Measurements from ENCODE around the gene ISOC2.

Gene ISOC2

DNA sequence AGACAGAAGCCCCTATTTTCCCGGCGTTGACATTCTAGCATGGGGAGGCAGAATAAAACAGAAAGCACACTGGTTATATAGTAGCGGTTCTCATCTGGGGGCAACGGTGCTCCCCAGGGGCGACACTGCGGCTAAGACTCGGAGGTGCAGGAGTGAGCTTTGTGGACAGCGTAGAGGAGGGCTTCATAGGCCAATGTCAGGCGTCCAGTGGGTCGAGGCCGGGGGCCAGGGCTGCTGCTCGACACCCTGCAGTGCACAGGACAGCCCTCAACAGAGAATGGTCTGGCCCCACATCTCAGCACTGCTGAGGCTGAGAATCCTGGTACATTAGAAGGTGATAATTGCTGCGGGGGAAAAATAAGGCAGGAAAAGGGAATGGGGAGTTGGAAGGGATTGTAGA, 16.5 kb upstream of the ISOC2 start:
- DNase-seq (ENCODE audit: low read depth in 2 of 2): no peak

DNA sequence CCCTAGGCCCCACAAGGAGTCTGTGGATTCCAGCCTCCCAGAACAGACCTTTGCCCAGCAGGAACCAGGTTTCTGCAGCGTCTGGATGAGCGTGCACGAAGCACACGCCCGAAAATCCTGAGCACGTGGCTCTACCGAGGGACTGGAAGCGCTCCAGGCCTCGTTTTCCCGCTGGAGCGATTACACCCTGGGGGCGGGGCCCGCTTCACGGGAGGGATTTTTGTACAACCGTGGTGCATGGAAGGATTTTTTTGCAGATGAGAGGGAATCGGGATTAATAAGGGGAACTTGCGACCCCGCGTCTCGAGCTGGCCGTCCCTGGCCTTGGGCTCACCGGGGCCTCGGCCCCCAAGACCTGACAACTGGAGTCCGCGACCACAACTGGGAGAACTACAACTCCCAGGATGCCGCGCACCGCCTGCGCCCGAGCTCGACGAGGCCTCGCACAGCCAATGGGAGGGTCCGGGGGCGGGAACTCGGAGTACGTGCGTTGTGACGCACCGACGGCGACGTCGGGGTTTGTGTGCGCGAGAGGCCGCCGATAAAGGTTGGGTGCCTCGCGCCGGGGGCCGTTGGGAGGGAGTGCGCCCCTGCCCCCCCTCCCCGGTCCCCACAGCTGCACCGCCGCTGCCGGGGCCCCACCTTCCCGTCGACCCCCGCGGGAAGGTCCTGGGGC, 14.8 kb upstream of the ISOC2 start, which contains the start of gene ZNF628:
TSS of gene ZNF628 (plus strand) at position 518 of the 676 bp plus-strand sequence. CDS start 3,294 bp downstream, outside the sequence.
- DNase-seq (ENCODE audit: low read depth in 2 of 2): peak; percentile 93 to 96

DNA sequence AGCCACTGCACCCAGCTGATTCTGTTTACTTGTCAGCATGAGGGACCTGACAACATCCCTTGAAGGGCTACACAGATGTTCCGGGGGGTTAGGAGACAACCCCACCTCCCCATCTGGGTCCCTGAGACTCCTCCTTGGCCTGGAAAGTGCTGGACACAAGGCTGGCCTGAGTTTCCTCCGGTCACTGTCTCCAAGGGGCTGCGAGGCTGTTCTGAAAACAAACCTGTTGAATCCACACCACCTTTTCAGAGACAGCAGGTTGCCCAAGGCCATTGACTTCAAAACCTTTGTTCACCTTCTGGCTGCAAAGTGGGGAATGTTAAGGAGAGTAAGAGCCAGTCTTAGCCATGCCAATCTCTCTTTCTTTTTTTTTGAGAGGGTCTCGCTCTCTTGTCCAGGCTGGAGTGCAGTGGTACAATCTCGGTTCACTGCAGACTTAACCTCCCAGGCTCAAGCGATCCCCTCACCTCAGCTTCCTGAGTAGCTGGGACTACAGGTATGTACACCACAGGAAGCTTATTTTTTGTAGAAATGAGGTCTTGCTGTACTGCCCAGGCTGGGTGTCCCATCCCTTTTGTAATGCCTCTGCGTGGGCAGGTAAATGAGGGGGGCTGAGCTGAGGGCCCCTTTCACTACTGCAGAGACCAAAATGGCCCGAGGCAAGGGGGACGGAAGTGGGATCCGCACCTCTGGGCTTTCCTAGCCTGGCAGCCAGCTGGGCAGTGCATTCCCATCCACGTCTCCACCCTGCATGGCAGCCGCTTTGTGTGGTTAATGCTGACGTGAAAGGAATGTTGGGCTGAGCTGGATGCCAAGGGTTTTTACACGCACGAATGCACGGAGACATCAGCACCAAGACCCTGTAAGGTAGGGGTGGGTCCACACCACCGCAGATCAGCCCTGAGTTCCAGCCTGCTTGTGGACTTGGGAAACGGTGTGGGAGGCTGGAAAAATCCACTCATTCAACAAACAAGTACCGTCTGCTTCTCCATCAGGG, 13.1 kb upstream of the ISOC2 start:
- no peak for DNase-seq (ENCODE audit: low read depth in 2 of 2)

DNA sequence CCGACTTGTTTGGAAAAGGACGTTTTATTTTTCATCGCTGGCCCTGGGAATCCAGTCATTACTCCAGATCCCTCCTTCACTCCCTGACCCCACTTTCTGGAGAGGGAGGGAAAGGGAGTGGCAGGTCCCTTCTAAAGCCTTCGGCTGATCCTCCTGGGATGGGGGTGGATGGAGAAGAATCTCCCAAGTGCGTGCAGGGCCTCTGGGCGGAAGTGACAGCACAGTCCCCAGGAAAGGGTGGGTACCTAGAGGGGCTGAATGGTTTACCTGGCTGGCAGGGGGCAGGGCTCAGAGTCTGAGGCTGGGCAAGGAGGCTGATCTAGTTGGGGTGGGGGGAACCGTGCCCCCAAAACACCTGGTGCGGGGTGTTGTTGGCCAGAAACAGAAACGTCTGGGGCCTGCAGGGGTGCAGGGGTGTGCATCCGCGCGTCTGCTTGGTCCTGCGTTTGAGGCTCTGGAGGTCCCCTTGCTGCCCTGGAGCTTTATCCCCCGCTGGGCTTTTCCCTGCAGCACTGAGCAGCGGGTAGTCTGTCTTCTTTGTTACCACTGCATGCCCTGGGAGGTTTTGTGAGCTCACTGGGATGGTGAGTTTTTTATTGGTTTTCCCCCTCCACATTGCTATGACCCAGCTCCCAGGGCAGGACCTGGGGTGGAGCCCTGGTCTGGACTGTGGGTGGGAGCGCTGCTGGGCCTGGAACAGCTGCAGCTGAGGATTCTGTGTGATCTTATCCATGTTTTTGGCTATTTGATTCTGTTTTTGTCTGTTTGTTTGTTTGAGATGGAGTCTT, 12.0 kb upstream of the ISOC2 start:
- no peak for DNase-seq (ENCODE audit: low read depth in 2 of 2)

DNA sequence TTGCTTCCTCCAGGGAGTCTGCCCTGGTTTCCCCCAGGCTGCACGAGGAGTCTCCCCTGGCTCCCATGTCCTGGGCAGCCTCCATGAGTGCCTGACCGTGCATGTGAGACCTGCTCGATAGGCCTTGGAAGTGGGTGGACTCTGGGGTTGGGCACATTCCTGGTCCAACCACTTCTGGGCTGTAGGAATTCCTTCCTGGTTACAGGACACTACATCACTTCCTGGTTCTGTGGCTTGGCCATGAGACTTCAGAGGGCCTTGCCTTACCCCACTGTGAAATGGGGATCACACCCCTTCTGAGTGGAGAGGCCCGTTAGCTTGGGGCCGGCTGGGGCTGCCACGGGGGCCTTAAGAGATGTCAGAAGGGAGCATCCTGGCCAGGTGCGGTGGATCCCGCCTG, 11.0 kb upstream of the ISOC2 start:
- DNase-seq (ENCODE audit: low read depth in 2 of 2): no peak

DNA sequence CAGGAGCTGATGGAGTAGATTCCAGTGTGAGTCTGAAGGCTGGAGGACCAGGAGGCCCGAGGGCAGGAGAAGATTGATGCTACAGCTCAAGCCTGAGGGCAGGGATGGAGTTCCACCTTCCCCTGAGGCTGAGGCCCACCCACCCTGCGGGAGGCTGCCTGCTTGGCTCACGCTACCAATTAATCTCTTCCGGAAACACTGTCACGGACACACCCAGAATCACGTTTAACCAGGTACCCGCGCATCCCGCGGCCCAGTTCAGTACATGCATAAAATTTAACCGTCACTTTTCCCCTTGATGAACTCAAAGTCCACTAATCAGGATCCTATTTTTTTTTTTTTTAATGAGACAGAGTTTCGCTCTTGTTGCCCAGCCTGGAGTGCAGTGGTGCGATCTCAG, 9.8 kb upstream of the ISOC2 start:
- DNase-seq (ENCODE audit: low read depth in 2 of 2): no peak

GRCh38 chr19:55468054-55468393, 6.6 kb upstream of the ISOC2 start:
- DNase-seq (ENCODE audit: low read depth in 2 of 2): no peak

GRCh38 chr19:55467236-55468053, 6.0 kb upstream of the ISOC2 start:
- DNase-seq (ENCODE audit: low read depth in 2 of 2): peak; percentile 41 to 44

DNA sequence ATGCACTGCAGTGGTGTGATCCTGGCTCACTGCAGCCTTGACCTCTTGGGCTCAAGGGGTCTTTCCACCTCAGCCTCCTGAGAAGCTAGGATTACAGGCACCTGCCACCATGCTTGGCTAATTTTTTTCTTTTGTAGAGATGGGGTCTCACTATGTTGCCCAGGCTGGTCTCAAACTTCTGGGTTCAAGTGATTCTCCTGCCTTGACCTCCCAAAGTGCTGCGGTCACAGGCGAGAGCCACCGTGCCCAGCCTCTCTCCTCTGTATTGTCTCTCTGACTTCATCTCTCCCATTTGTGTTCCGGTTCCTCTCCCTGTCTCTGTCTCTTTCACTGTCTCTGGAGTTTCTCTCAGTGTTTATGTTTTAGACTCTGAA, 4.8 kb upstream of the ISOC2 start:
- no peak for DNase-seq (ENCODE audit: low read depth in 2 of 2)

DNA sequence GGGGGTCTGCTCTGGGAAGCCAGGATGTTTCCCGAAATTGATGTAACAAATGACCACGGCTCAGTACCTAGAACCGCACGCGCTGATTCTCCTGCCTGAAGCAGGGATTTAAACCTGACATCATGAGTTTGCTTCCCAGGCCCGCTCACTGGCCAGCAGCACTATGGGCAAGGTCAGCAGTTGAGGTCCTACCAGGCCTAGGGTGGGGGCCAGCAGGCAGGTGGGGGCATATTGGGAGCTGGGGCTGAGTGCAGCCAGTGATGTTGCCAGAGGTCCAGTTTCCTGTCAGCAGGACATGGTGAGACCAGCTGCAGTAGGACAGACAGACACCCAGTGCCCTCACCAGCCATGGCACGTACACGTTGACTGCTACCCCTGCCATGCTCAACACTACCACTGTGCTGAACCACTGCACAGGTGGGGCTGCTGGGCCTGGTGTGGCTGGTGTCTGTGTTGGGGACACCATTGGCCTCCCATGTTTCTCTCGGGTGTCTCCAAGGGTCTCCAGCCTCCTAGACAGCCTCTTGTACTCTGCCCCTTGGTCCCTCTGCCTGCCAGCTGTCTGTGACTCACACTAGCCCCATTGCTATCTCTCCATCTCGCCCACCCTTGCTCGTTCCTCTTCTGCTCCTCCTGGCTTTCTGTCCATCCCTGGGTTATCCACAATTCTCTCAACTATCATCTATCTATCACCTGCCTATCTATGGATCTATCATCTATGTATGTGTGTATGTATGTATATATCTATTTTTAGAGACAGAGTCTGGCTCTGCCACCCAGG, 4.2 kb upstream of the ISOC2 start:
- DNase-seq (ENCODE audit: low read depth in 2 of 2): no peak

GRCh38 chr19:55464662-55465054, 3.2 kb upstream of the ISOC2 start, which contains the start of gene C19orf85:
TSS of gene C19orf85 (minus strand) at chr19:55464751. CDS start at chr19:55464554, 197 bp downstream.
- no peak for DNase-seq (ENCODE audit: low read depth in 2 of 2)

- DNase-seq (ENCODE audit: low read depth in 2 of 2): no peak
Measured at GRCh38 chr19:55464039-55464661, 2.7 kb upstream of the ISOC2 start.

GRCh38 chr19:55463583-55464031, 2.2 kb upstream of the ISOC2 start:
- no peak for DNase-seq (ENCODE audit: low read depth in 2 of 2)

DNA sequence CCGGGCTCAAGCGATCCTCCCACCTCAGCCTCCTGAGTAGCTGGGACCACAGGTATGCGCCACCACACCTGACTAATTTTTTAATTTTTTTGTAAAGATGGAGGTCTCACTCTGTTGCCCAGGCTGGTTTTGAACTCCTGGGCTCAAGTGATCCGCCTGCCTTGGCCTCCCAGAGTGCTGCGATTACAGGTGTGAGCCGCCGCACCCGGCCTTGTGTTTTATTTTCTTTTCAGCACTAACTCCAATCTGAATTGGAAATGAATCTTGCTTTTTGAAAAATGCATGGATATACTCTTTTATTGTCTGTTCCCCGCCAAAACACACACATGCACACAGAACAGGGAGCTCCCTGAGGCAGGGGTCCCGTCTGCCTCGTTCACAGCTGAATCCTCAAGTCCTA, 1.3 kb upstream of the ISOC2 start:
- no peak for DNase-seq (ENCODE audit: low read depth in 2 of 2)

GRCh38 chr19:55461974-55462626, 658 bp upstream of the ISOC2 start:
- DNase-seq (ENCODE audit: low read depth in 2 of 2): no peak

DNA sequence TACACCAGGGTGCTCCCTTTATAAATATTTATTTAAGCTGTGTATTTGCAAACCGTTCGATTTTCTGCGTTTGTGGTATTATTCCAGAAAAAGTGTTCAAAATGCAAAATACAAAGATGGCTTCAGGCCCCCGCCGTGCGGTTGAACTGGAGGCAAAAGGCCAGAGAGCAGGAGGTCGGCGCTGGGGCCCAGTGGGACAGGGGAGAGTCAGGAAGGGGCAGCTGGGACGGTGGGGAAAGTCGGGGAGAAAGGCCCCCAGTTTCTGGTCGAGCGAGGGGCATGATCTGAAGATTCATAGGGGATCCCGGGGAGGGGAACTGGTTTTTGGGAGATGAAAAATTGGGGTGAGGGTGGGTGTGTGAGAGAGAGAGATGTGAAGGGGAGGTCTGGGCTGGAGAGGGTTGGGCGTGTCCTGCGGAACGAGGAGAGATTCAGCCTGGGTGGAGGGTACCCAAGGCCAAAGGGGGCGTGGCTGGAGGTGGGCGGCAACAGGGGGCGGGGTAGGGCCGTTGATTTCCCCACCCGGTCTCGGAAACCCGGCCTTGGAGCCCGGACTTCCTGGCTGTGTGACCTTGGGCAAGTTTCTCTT, 678 bp downstream of the ISOC2 start:
- DNase-seq (ENCODE audit: low read depth in 2 of 2): no peak

GRCh38 chr19:55459950-55460657, 1.3 kb downstream of the ISOC2 start:
- DNase-seq (ENCODE audit: low read depth in 2 of 2): no peak

GRCh38 chr19:55459551-55459949, 1.9 kb downstream of the ISOC2 start:
- DNase-seq (ENCODE audit: low read depth in 2 of 2): no peak

Measured in stimulated activated CD8-positive, alpha-beta memory T cell treated with anti-CD3 and anti-CD28 coated beads, Interleukin-2, amount 100 ng/mL, for 1 hour (primary cell).